Activated T-helper 2 cell treated with anti-CD3 and anti-CD28 coated beads, Interferon-gamma antibody, Interleukin-2, Interleukin-4, amounts not matched to agents 10 μg/mL and 5 μg/mL and 100 μg/mL, durations not matched to agents 14 hours and 24 hours and 36 hours (primary cell): ENCODE data around the gene ADAM23. TPM values are rescaled to one million over a fixed set of nuclear protein-coding genes. Genes with fewer than 3 reads are reported as not detected.
"Not testable (repeated sequence)": the region's sequence is repeated elsewhere in the genome, so short reads cannot be mapped to it uniquely, and the experiment has no call there.

Experiments
- DNase-seq: peaks from one replicate; pipeline ENCODE4 v3.0.0; 2021; ENCODE audit warnings: low spot score
- H3K27ac Mint-ChIP-seq: one replicate; pipeline ENCODE4 v1.8.0; 2021; ENCODE audit warnings: mixed read lengths
- H3K27me3 Mint-ChIP-seq: one replicate; pipeline ENCODE4 v1.8.0; 2021; ENCODE audit warnings: low read depth, mixed read lengths
- H3K36me3 Mint-ChIP-seq: one replicate; pipeline ENCODE4 v1.8.0; 2021; ENCODE audit warnings: low read depth, mixed read lengths
- H3K4me1 Mint-ChIP-seq: one replicate; pipeline ENCODE4 v1.8.0; 2021; ENCODE audit warnings: low read depth, mixed read lengths
- H3K4me3 Mint-ChIP-seq: one replicate; pipeline ENCODE4 v1.8.0; 2021; ENCODE audit warnings: low read depth, mild to moderate bottlenecking, moderate library complexity, mixed read lengths
- H3K9me3 Mint-ChIP-seq: one replicate; pipeline ENCODE4 v1.8.0; 2021; ENCODE audit warnings: mixed read lengths
- intact Hi-C: fragments of 100-400 bp; cut with micrococcal nuclease; formaldehyde crosslinking; loops from one replicate; pipeline ENCODE4 v1.15.1; 2023
- total RNA-seq: library from RNA; stranded (reverse); gene quantifications from 2 replicates; pipeline ENCODE4 v1.2.3, GENCODE V29; 2022

ADAM23 gene
- 0.23 and 0.25 TPM in 2 replicates for total RNA-seq

GRCh38 chr2:206442833-206443734 is at the start of gene ADAM23:
Gene ADAM23, plus strand, starts transcription at chr2:206443532. Its CDS starts 335 bp downstream, at chr2:206443867.
- Mint-ChIP-seq H3K4me1 (peaks cover 6% of the 10 kb centered on the region), H3K27me3 (peaks cover 74% of the 10 kb centered on the region)
- intact Hi-C loops, result loop anchor here (5.0 to 10.0 kb wide), 3 partner anchors 81 to 278 kb away; partner anchors contain the start of gene ZDBF2

GRCh38 chr2:206396211-206396610 is 47.1 kb upstream of the ADAM23 start:
- intact Hi-C loops, result no loop called here
- Mint-ChIP-seq H3K4me1 (no peaks in the 10 kb centered on the region), H3K27me3 (no peaks in the 10 kb centered on the region), H3K9me3 (no peaks in the 10 kb centered on the region), H3K27ac (no peak overlapping the region), H3K36me3 (no peaks in the 10 kb centered on the region), H3K4me3 (no peak overlapping the region)
- DNase-seq, result no peak

More at GRCh38 chr2:206442833-206443734, at the start of gene ADAM23:
- peak; percentile 27 for DNase-seq
- no peaks in the 10 kb centered on the region for H3K9me3 Mint-ChIP-seq
- H3K4me3 Mint-ChIP-seq, result peak within 1 kb of the TSS; percentile 83
- no peak within 1 kb of the TSS for H3K27ac Mint-ChIP-seq
- H3K36me3 Mint-ChIP-seq, result no peaks in the 10 kb centered on the region

GRCh38 chr2:206402956-206403569 is 40.3 kb upstream of the ADAM23 start:
- H3K36me3 Mint-ChIP-seq, H3K4me1 Mint-ChIP-seq, H3K4me3 Mint-ChIP-seq, DNase-seq, H3K27ac Mint-ChIP-seq, H3K9me3 Mint-ChIP-seq, intact Hi-C loops, H3K27me3 Mint-ChIP-seq: not testable (repeated sequence)

- no peak for DNase-seq
- no peaks in the 10 kb centered on the region for H3K9me3 Mint-ChIP-seq
- peaks cover 10% of the 10 kb centered on the region for H3K27me3 Mint-ChIP-seq
- H3K4me1 Mint-ChIP-seq, result no peaks in the 10 kb centered on the region
- intact Hi-C loops, result no loop called here
- no peaks in the 10 kb centered on the region for H3K36me3 Mint-ChIP-seq
- no peak overlapping the region for H3K27ac Mint-ChIP-seq
- H3K4me3 Mint-ChIP-seq, result no peak overlapping the region
These were observed 34.7 kb upstream of the ADAM23 start for GRCh38 chr2:206408323-206409320.

- intact Hi-C loops, result no loop called here
- Mint-ChIP-seq H3K9me3 (no peaks in the 10 kb centered on the region), H3K27ac (no peak overlapping the region), H3K36me3 (no peaks in the 10 kb centered on the region), H3K27me3 (peaks cover 15% of the 10 kb centered on the region), H3K4me3 (no peak overlapping the region), H3K4me1 (no peaks in the 10 kb centered on the region)
- DNase-seq, result no peak
These were observed 32.6 kb upstream of the ADAM23 start for GRCh38 chr2:206410714-206411113.

- Mint-ChIP-seq H3K4me1 (no peaks in the 10 kb centered on the region), H3K4me3 (no peak overlapping the region), H3K27me3 (peaks cover 15% of the 10 kb centered on the region), H3K27ac (no peak overlapping the region), H3K9me3 (peaks cover 4% of the 10 kb centered on the region), H3K36me3 (no peaks in the 10 kb centered on the region)
- intact Hi-C loops, result no loop called here
- DNase-seq, result no peak
These were observed 27.6 kb upstream of the ADAM23 start for GRCh38 chr2:206415618-206416243.

- Mint-ChIP-seq H3K4me1 (no peaks in the 10 kb centered on the region), H3K9me3 (peaks cover 4% of the 10 kb centered on the region), H3K36me3 (no peaks in the 10 kb centered on the region), H3K27me3 (peaks cover 5% of the 10 kb centered on the region), H3K4me3 (no peak overlapping the region), H3K27ac (no peak overlapping the region)
- intact Hi-C loops, result no loop called here
- no peak for DNase-seq
These were observed 24.4 kb upstream of the ADAM23 start for GRCh38 chr2:206418968-206419367.

GRCh38 chr2:206420721-206421120 is 22.6 kb upstream of the ADAM23 start:
- DNase-seq, result no peak
- no peaks in the 10 kb centered on the region for H3K27me3 Mint-ChIP-seq
- H3K9me3 Mint-ChIP-seq, result peaks cover 4% of the 10 kb centered on the region
- H3K4me3 Mint-ChIP-seq, result no peak overlapping the region
- no peak overlapping the region for H3K27ac Mint-ChIP-seq
- intact Hi-C loops, result no loop called here
- H3K36me3 Mint-ChIP-seq, result no peaks in the 10 kb centered on the region
- no peaks in the 10 kb centered on the region for H3K4me1 Mint-ChIP-seq

- Mint-ChIP-seq H3K4me1 (no peaks in the 10 kb centered on the region), H3K9me3 (peaks cover 4% of the 10 kb centered on the region), H3K27ac (no peak overlapping the region), H3K36me3 (no peaks in the 10 kb centered on the region), H3K27me3 (no peaks in the 10 kb centered on the region), H3K4me3 (no peak overlapping the region)
- intact Hi-C loops, result no loop called here
- no peak for DNase-seq
These were observed 20.8 kb upstream of the ADAM23 start for GRCh38 chr2:206422493-206422892.

GRCh38 chr2:206423147-206423546 is 20.2 kb upstream of the ADAM23 start:
- no peak overlapping the region for H3K27ac Mint-ChIP-seq
- peaks cover 3% of the 10 kb centered on the region for H3K9me3 Mint-ChIP-seq
- no peaks in the 10 kb centered on the region for H3K4me1 Mint-ChIP-seq
- no peak for DNase-seq
- no peak overlapping the region for H3K4me3 Mint-ChIP-seq
- no peaks in the 10 kb centered on the region for H3K36me3 Mint-ChIP-seq
- intact Hi-C loops, result no loop called here
- no peaks in the 10 kb centered on the region for H3K27me3 Mint-ChIP-seq

GRCh38 chr2:206424134-206424533 is 19.2 kb upstream of the ADAM23 start:
- Mint-ChIP-seq H3K9me3 (no peaks in the 10 kb centered on the region), H3K27ac (no peak overlapping the region), H3K36me3 (no peaks in the 10 kb centered on the region), H3K4me3 (no peak overlapping the region), H3K4me1 (no peaks in the 10 kb centered on the region), H3K27me3 (no peaks in the 10 kb centered on the region)
- intact Hi-C loops, result no loop called here
- no peak for DNase-seq

- H3K4me1 Mint-ChIP-seq, result no peaks in the 10 kb centered on the region
- no peak overlapping the region for H3K4me3 Mint-ChIP-seq
- peaks cover 5% of the 10 kb centered on the region for H3K27me3 Mint-ChIP-seq
- intact Hi-C loops, result no loop called here
- DNase-seq, result no peak
- H3K36me3 Mint-ChIP-seq, result no peaks in the 10 kb centered on the region
- no peaks in the 10 kb centered on the region for H3K9me3 Mint-ChIP-seq
- H3K27ac Mint-ChIP-seq, result no peak overlapping the region
These were observed 14.5 kb upstream of the ADAM23 start for GRCh38 chr2:206428783-206429182.
